Measurements from ENCODE around the gene DAAM1. TPM values are rescaled to one million over a fixed set of nuclear protein-coding genes. Genes with fewer than 3 reads are reported as not detected.

DAAM1 gene
- total and polyA plus RNA-seq, 12 donors: 22.8 to 102 (median 75.2) TPM

- TF ChIP-seq, protein P1, sequence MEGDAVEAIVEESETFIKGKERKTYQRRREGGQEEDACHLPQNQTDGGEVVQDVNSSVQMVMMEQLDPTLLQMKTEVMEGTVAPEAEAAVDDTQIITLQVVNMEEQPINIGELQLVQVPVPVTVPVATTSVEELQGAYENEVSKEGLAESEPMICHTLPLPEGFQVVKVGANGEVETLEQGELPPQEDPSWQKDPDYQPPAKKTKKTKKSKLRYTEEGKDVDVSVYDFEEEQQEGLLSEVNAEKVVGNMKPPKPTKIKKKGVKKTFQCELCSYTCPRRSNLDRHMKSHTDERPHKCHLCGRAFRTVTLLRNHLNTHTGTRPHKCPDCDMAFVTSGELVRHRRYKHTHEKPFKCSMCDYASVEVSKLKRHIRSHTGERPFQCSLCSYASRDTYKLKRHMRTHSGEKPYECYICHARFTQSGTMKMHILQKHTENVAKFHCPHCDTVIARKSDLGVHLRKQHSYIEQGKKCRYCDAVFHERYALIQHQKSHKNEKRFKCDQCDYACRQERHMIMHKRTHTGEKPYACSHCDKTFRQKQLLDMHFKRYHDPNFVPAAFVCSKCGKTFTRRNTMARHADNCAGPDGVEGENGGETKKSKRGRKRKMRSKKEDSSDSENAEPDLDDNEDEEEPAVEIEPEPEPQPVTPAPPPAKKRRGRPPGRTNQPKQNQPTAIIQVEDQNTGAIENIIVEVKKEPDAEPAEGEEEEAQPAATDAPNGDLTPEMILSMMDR (IDR thresholded peaks at IDR 0.05): no peak
- H3K27me3 ChIP-seq: no peaks in the 10 kb centered on the region
- ATAC-seq (no peak), DNase-seq (no peak)
- intact Hi-C loops (cut with DNase I): no loop called here
- H3K27ac ChIP-seq: no peak overlapping the region
- peaks cover 0 to 16% (median 4%) of the 10 kb centered on the region in 9 donors for H3K4me1 ChIP-seq
- H3K9me3 ChIP-seq: no peaks in the 10 kb centered on the region
- no peaks in the 10 kb centered on the region for H3K36me3 ChIP-seq
- 96 to 97% methylated on average over 3 of the region's 3 CpGs for WGBS, 2 donors
- no peak overlapping the region for H3K4me3 ChIP-seq
Measured at GRCh38 chr14:59166258-59166657, 22.2 kb upstream of the DAAM1 start.

DNA sequence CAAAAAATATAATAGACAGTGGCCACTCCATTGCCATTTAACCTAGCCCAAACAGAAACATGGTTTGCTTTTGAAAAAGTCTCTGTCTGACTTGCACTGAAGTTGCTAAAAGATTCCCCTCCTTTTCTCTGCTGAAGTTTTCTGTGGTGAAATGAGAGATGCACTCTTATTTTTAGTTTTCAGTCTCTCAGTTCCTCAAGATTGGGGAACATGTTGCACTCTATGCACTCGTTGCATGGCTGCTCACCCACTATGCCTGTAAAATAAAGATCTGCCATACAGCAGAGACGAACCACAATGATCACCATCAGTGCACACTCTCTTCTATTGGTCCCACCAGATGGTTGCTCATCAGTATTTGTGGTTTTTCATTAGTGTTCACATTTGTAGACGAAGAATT, 13.1 kb upstream of the DAAM1 start:
- Histone ChIP-seq H3K36me3 (no peaks in the 10 kb centered on the region), H3K4me3 (no peak overlapping the region), H3K27ac (no peak overlapping the region), H3K9me3 (no peaks in the 10 kb centered on the region), H3K4me1 (no peaks in the 10 kb centered on the region), H3K27me3 (peaks cover 0 to 7% (median 0%) of the 10 kb centered on the region in 7 donors)
- intact Hi-C loops (cut with DNase I): no loop called here
- no peak for DNase-seq
- 85 to 89% methylated on average over 3 of the region's 3 CpGs for WGBS, 2 donors
- TF ChIP-seq, protein P1 (IDR thresholded peaks at IDR 0.05): no peak
- no peak for ATAC-seq

GRCh38 chr14:59176765-59177164, 11.7 kb upstream of the DAAM1 start:
- intact Hi-C loops (cut with DNase I): no loop called here
- WGBS, 2 donors: 95 to 97% methylated on average over 1 of the region's 1 CpG
- Histone ChIP-seq H3K36me3 (no peaks in the 10 kb centered on the region), H3K9me3 (no peaks in the 10 kb centered on the region), H3K4me3 (no peak overlapping the region), H3K27me3 (peaks cover 0 to 7% (median 0%) of the 10 kb centered on the region in 7 donors), H3K27ac (no peak overlapping the region), H3K4me1 (no peaks in the 10 kb centered on the region)
- TF ChIP-seq, protein P1 (IDR thresholded peaks at IDR 0.05): no peak
- DNase-seq (no peak), ATAC-seq (no peak)

DNA sequence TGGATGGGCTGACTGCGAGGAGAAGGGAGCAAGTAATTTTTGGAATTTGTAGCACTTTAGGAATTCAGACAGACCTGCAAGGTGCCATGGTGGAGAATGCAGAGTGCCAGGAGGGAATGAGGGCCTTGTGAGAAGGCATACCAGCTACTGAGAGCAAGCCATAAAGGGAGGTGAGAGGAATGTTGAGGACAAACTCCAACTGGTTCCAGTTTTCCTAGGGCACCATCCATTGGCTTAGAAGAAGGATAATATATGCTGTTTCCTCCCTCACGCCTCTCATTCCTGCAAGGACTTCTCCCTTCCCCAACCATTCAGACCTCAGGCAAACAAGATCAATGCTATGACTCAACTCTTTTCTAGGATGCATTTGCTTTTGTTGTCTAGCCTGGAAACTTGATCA, 11.2 kb upstream of the DAAM1 start:
- Histone ChIP-seq H3K36me3 (no peaks in the 10 kb centered on the region), H3K4me1 (no peaks in the 10 kb centered on the region), H3K9me3 (no peaks in the 10 kb centered on the region), H3K27me3 (peaks cover 0 to 7% (median 0%) of the 10 kb centered on the region in 7 donors), H3K27ac (no peak overlapping the region), H3K4me3 (no peak overlapping the region)
- TF ChIP-seq, protein P1 (IDR thresholded peaks at IDR 0.05): no peak
- 85 to 96% methylated on average over 2 of the region's 2 CpGs for WGBS, 2 donors
- no peak for DNase-seq
- no peak for ATAC-seq
- intact Hi-C loops (cut with DNase I): no loop called here
